GM12878 (cell line): ENCODE results near the gene SMIM5.

Experiments used
- EZH2 ChIP-seq: IDR thresholded peaks from 2 replicates; pipeline ENCODE4 v1.6.1; 2012; ENCODE audit warnings: low read depth, mild to moderate bottlenecking, control low read depth, inconsistent platforms, low read length, borderline replicate concordance; ENCODE audit not compliant: control insufficient read depth
- HDAC2 ChIP-seq: fragments of 200-600 bp; sonication (generic); IDR thresholded peaks from 2 replicates; pipeline ENCODE4 v1.6.1; 2017
- POLR2A ChIP-seq: IDR thresholded peaks from 2 replicates; pipeline ENCODE4 v1.6.1; 2011; ENCODE audit warnings: low read depth, mild to moderate bottlenecking, low read length
- POLR2AphosphoS5 ChIP-seq: IDR thresholded peaks from 2 replicates; pipeline ENCODE4 v1.6.1; 2011; ENCODE audit warnings: mild to moderate bottlenecking, low read length, inconsistent platforms
- YBX1 ChIP-seq: fragments of 450-650 bp; IDR thresholded peaks from 2 replicates; pipeline ENCODE4 v1.6.1; 2016; ENCODE audit warnings: antibody characterized with exemption
- ZNF384 ChIP-seq: IDR thresholded peaks from 2 replicates; pipeline ENCODE4 v1.6.1; 2012; ENCODE audit warnings: low read depth, mild to moderate bottlenecking, low read length, improper control_type of control experiment, borderline replicate concordance
- ZZZ3 ChIP-seq: IDR thresholded peaks from 2 replicates; pipeline ENCODE4 v1.6.1; 2011; ENCODE audit warnings: low read depth; ENCODE audit not compliant: control insufficient read depth, insufficient read length
- TF ChIP-seq, protein P1 (sequence below): IDR thresholded peaks from 2 replicates; pipeline ENCODE4 v1.6.1; 2012; ENCODE audit warnings: mild to moderate bottlenecking, low read depth, low read length
- TF ChIP-seq, protein P2 (sequence below): fragments of 150-350 bp; IDR thresholded peaks from 2 replicates; pipeline ENCODE4 v1.6.1; 2016; ENCODE audit warnings: low read depth, low read length
- TF ChIP-seq, protein P3 (sequence below), 3 experiments: IDR thresholded peaks in 2 of 3; conservative IDR thresholded peaks in 1 of 3; 2 replicates each; pipeline ENCODE4 v1.5.1; 2011; ENCODE audit warnings: low read depth in 3 of 3, low read length in 3 of 3, mild to moderate bottlenecking in 3 of 3, control low read depth in 2 of 3, moderate library complexity in 2 of 3, inconsistent platforms in 1 of 3, mixed read lengths in 1 of 3; ENCODE audit not compliant: control insufficient read depth in 2 of 3, insufficient read depth in 1 of 3; ENCODE audit errors: extremely low read depth in 1 of 3
- TF ChIP-seq, protein P4 (sequence below): fragments of 450-650 bp; IDR thresholded peaks from 2 replicates; pipeline ENCODE4 v1.6.1; 2017; ENCODE audit warnings: low read depth, mild to moderate bottlenecking, moderate library complexity
- TF ChIP-seq, protein P5 (sequence below): IDR thresholded peaks from 2 replicates; pipeline ENCODE4 v1.6.1; 2011; ENCODE audit warnings: low read depth, mild to moderate bottlenecking, low read length, moderate library complexity, borderline replicate concordance; ENCODE audit errors: extremely low read depth

DNA sequence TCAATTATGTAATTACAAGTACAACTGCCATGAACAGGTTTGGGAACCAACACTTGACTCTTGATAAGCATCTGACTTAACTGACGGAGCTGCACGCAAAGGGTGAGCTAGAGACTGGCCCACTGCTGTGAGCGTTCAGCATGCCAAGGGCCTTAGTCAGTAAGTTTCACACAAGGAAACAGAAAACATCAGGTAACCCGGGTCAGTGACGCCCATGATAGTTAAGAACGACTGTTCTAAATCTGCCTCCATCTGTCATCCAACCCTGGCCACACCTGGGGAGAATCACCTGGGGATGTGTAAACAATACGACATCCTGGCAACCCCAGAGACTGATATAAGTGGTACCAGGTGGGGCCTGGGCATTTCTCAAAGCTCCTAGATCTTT is 12.3 kb downstream of the SMIM5 start:
- TF ChIP-seq EZH2 (no peak), YBX1 (no peak), ZZZ3 (no peak), POLR2A (no peak), HDAC2 (no peak), POLR2AphosphoS5 (no peak), ZNF384 (no peak)
- TF ChIP-seq, protein P1, sequence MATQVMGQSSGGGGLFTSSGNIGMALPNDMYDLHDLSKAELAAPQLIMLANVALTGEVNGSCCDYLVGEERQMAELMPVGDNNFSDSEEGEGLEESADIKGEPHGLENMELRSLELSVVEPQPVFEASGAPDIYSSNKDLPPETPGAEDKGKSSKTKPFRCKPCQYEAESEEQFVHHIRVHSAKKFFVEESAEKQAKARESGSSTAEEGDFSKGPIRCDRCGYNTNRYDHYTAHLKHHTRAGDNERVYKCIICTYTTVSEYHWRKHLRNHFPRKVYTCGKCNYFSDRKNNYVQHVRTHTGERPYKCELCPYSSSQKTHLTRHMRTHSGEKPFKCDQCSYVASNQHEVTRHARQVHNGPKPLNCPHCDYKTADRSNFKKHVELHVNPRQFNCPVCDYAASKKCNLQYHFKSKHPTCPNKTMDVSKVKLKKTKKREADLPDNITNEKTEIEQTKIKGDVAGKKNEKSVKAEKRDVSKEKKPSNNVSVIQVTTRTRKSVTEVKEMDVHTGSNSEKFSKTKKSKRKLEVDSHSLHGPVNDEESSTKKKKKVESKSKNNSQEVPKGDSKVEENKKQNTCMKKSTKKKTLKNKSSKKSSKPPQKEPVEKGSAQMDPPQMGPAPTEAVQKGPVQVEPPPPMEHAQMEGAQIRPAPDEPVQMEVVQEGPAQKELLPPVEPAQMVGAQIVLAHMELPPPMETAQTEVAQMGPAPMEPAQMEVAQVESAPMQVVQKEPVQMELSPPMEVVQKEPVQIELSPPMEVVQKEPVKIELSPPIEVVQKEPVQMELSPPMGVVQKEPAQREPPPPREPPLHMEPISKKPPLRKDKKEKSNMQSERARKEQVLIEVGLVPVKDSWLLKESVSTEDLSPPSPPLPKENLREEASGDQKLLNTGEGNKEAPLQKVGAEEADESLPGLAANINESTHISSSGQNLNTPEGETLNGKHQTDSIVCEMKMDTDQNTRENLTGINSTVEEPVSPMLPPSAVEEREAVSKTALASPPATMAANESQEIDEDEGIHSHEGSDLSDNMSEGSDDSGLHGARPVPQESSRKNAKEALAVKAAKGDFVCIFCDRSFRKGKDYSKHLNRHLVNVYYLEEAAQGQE, result no peak
- TF ChIP-seq, protein P2, sequence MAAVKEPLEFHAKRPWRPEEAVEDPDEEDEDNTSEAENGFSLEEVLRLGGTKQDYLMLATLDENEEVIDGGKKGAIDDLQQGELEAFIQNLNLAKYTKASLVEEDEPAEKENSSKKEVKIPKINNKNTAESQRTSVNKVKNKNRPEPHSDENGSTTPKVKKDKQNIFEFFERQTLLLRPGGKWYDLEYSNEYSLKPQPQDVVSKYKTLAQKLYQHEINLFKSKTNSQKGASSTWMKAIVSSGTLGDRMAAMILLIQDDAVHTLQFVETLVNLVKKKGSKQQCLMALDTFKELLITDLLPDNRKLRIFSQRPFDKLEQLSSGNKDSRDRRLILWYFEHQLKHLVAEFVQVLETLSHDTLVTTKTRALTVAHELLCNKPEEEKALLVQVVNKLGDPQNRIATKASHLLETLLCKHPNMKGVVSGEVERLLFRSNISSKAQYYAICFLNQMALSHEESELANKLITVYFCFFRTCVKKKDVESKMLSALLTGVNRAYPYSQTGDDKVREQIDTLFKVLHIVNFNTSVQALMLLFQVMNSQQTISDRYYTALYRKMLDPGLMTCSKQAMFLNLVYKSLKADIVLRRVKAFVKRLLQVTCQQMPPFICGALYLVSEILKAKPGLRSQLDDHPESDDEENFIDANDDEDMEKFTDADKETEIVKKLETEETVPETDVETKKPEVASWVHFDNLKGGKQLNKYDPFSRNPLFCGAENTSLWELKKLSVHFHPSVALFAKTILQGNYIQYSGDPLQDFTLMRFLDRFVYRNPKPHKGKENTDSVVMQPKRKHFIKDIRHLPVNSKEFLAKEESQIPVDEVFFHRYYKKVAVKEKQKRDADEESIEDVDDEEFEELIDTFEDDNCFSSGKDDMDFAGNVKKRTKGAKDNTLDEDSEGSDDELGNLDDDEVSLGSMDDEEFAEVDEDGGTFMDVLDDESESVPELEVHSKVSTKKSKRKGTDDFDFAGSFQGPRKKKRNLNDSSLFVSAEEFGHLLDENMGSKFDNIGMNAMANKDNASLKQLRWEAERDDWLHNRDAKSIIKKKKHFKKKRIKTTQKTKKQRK, result no peak
- TF ChIP-seq, protein P3, sequence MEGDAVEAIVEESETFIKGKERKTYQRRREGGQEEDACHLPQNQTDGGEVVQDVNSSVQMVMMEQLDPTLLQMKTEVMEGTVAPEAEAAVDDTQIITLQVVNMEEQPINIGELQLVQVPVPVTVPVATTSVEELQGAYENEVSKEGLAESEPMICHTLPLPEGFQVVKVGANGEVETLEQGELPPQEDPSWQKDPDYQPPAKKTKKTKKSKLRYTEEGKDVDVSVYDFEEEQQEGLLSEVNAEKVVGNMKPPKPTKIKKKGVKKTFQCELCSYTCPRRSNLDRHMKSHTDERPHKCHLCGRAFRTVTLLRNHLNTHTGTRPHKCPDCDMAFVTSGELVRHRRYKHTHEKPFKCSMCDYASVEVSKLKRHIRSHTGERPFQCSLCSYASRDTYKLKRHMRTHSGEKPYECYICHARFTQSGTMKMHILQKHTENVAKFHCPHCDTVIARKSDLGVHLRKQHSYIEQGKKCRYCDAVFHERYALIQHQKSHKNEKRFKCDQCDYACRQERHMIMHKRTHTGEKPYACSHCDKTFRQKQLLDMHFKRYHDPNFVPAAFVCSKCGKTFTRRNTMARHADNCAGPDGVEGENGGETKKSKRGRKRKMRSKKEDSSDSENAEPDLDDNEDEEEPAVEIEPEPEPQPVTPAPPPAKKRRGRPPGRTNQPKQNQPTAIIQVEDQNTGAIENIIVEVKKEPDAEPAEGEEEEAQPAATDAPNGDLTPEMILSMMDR (IDR thresholded peaks at IDR 0.05 in 2 of 3, conservative IDR thresholded peaks at IDR 0.05 in 1 of 3; ENCODE audit: control insufficient read depth in 2 of 3, extremely low read depth in 1 of 3, insufficient read depth in 1 of 3, low read depth in 3 of 3, low read length in 3 of 3), result no peak
- TF ChIP-seq, protein P4, sequence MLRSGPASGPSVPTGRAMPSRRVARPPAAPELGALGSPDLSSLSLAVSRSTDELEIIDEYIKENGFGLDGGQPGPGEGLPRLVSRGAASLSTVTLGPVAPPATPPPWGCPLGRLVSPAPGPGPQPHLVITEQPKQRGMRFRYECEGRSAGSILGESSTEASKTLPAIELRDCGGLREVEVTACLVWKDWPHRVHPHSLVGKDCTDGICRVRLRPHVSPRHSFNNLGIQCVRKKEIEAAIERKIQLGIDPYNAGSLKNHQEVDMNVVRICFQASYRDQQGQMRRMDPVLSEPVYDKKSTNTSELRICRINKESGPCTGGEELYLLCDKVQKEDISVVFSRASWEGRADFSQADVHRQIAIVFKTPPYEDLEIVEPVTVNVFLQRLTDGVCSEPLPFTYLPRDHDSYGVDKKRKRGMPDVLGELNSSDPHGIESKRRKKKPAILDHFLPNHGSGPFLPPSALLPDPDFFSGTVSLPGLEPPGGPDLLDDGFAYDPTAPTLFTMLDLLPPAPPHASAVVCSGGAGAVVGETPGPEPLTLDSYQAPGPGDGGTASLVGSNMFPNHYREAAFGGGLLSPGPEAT, result no peak
- TF ChIP-seq, protein P5, sequence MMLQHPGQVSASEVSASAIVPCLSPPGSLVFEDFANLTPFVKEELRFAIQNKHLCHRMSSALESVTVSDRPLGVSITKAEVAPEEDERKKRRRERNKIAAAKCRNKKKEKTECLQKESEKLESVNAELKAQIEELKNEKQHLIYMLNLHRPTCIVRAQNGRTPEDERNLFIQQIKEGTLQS, result no peak
